HG02588 (cell line): ENCODE measurements around the gene MEN1.

Experiments
- ATAC-seq: cut with Tn5 transposase; IDR thresholded peaks from one replicate; pipeline ENCODE4 v1.9.1; 2021; ENCODE audit warnings: mild to moderate bottlenecking, moderate library complexity; ENCODE audit not compliant: unreplicated experiment

Gene MEN1

GRCh38 chr11:64810271-64810890 lies at the start of gene MEN1:
TSS of gene MEN1 (minus strand) at chr11:64810551. CDS start at chr11:64810109, 442 bp downstream.
- peak; percentile 61 for ATAC-seq

GRCh38 chr11:64859542-64860414 lies 49.4 kb upstream of the MEN1 start:
- ATAC-seq: peak; percentile 58

- ATAC-seq: peak; percentile 23
These were observed 48.3 kb upstream of the MEN1 start for GRCh38 chr11:64858467-64859263.

- ATAC-seq: no peak
These were observed 47.1 kb upstream of the MEN1 start for GRCh38 chr11:64857485-64857884.

GRCh38 chr11:64856382-64857227 lies 46.3 kb upstream of the MEN1 start:
- ATAC-seq: no peak

- ATAC-seq: no peak
These were observed 45.4 kb upstream of the MEN1 start for GRCh38 chr11:64855596-64856304.

- ATAC-seq: no peak
These were observed 44.5 kb upstream of the MEN1 start for GRCh38 chr11:64854534-64855502.

GRCh38 chr11:64854157-64854533 lies 43.8 kb upstream of the MEN1 start:
- no peak for ATAC-seq

GRCh38 chr11:64853709-64854108 lies 43.4 kb upstream of the MEN1 start:
- ATAC-seq: no peak

- no peak for ATAC-seq
These were observed 42.6 kb upstream of the MEN1 start for GRCh38 chr11:64852804-64853509.

GRCh38 chr11:64851831-64852351 lies 41.5 kb upstream of the MEN1 start:
- no peak for ATAC-seq

- ATAC-seq: peak; percentile 67
These were observed 40.7 kb upstream of the MEN1 start for GRCh38 chr11:64850979-64851567.

GRCh38 chr11:64849598-64850356 lies 39.4 kb upstream of the MEN1 start:
- ATAC-seq: no peak

GRCh38 chr11:64848826-64849597 lies 38.7 kb upstream of the MEN1 start:
- no peak for ATAC-seq

GRCh38 chr11:64848214-64848825 lies 38.0 kb upstream of the MEN1 start:
- no peak for ATAC-seq
